GM18498 (cell line): ENCODE measurements around the gene BNC1.
"Not testable (repeated sequence)": the region's sequence is repeated elsewhere in the genome, so short reads cannot be mapped to it uniquely, and the experiment has no call there.

Experiments used
- ATAC-seq: cut with Tn5 transposase; IDR thresholded peaks from one replicate; pipeline ENCODE4 v1.9.1; 2021; ENCODE audit warnings: mild to moderate bottlenecking, moderate library complexity; ENCODE audit not compliant: unreplicated experiment

The BNC1 gene

GRCh38 chr15:83250781-83251180 is 33.7 kb downstream of the BNC1 start:
- no peak for ATAC-seq

- ATAC-seq = no peak
These were observed 35.5 kb downstream of the BNC1 start for GRCh38 chr15:83249030-83249343.

- peak; percentile 46 for ATAC-seq
These were observed 36.1 kb downstream of the BNC1 start for GRCh38 chr15:83248151-83249029.

DNA sequence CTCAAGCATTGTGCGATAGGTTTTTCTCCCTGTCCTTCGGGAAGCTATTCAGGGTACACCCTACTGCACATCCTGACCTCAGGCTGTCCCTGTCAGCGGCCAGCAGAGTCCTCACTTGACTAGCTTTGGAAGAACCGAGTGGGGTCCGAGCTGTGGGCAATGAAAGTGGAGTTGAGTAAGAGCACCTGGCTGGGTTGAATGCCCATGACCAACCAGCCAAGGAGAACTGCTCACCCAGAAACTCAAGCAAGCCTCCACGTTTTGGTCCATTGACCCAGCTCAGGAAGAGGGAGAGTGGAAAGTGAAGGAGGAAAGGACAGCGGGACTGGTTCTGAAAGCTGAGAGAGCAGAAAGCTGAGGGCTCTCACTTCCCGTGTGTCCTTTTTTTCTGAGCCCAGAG is 40.8 kb downstream of the BNC1 start:
- ATAC-seq = no peak

GRCh38 chr15:83230242-83230641 is 54.2 kb downstream of the BNC1 start:
- ATAC-seq = no peak

- no peak for ATAC-seq
These were observed 59.0 kb downstream of the BNC1 start for GRCh38 chr15:83225449-83225848.

DNA sequence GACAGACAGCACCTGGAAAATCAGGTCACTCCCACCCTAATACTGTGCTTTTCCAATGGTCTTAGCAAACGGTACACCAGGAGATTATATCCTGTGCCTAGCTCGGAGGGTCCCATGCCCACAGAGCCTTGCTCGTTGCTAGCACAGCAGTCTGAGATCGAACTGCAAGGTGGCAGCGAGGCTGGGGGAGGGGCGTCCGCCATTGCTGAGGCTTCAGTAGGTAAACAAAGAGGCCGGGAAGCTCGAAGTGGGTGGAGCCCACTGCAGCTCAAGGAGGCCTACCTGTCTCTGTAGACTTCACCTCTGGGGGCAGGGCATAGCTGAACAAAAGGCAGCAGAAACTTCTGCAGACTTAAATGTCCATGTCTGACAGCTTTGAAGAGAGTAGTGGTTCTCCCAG is 62.7 kb downstream of the BNC1 start:
- not testable (repeated sequence) for ATAC-seq

DNA sequence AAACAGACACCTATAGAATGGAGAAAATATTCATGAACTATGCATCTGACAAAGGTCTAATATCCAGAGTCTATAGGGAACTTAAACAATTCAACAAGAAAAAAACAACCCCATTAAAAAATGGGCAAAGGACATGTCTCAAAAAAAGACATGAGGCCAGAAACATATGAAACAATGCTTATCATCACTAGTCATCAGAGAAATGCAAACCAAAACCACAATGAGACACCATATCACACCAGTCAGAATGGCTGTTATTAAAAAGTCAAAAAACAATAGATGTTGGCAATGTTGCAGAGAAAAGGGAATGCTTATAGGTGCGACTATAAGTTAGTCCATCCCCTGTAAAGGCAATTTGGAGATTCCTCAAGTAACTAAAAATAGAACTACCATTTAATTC is 65.4 kb downstream of the BNC1 start:
- ATAC-seq = no peak

- no peak for ATAC-seq
These were observed 69.2 kb downstream of the BNC1 start for GRCh38 chr15:83215306-83215705.

- no peak for ATAC-seq
These were observed 73.8 kb downstream of the BNC1 start for GRCh38 chr15:83210619-83211018.

DNA sequence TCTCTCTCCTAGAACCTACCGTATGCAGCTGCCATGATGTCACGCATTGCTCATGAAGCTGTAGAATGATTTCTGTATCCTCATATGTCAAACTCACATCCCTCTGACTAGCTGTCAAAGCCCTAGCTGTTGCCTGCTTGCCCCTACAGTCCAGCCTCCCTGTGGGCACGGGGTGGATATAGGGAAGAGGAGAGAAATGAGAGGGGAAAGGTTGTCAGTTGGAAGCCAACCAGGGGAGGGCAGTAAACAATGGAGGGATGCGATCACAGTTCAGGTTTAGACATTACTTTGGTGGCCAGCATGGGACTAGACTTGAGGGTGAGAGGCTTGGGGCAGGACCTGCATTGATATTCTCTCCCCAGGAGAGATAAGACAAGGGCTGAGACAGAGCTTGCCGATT is 75.1 kb downstream of the BNC1 start:
- ATAC-seq = no peak

DNA sequence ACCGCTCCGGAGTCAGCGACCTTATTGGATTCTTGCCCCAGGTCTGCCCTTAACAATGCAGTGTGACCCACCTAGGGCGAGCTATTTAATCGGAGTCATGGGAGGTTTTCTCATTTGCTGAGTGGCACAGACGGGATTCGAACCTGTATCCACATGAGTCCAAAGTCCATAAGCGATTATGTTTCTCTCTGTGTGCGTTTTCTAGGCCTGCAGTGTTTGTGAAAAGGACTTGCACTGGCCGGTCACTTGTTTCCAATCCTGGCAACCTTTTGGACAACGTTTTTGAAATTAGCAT is 76.2 kb downstream of the BNC1 start:
- ATAC-seq = no peak

- peak; percentile 49 for ATAC-seq
These were observed 76.7 kb downstream of the BNC1 start, which contains the start of gene HDGFL3 for GRCh38 chr15:83207660-83208366. Gene HDGFL3, minus strand, starts transcription at chr15:83207823. Its CDS starts 409 bp downstream, at chr15:83207414.

GRCh38 chr15:83207009-83207659 is 77.3 kb downstream of the BNC1 start:
- peak; percentile 28 for ATAC-seq

DNA sequence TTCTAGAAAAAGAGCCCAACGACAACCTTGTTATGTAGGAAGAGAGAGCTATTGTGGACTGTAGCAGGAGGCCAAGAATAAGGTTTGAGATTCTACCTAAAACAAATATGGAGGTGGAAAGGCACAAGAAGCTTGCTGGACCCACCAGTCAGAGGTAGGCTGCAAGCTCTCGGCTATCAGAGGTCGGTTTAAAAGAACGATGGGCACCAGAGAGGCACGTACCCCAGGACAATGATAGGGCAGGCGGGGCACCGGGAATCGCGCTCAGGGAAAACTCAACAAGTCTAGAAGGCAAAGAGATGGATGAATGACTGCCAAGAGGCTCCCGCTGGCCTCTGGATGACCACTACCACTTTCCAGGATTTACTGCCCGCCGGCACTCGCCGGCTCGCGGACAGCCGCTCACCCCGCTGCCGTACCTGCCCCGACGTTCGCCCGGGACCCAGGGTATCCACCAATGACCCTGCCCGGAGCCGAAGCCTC is 77.9 kb downstream of the BNC1 start:
- ATAC-seq = no peak
